ENCODE results near the gene ADCY4.

- TF ChIP-seq CTCF (IDR thresholded peaks at IDR 0.05; ENCODE audit: insufficient read depth, low read length, poor library complexity, severe bottlenecking): no peak
- no peak for TF ChIP-seq EZH2phosphoT487 (conservative IDR thresholded peaks at IDR 0.05; ENCODE audit: low read length)
Observed at GRCh38 chr14:24327303-24327702, 7.6 kb downstream of the ADCY4 start.
